GM12874 (cell line): ENCODE data around the gene NAP1L4.

ENCODE experiments used
- TF ChIP-seq, protein P1 (sequence below): IDR thresholded peaks from 2 replicates; pipeline ENCODE4 v1.5.1; 2011; ENCODE audit warnings: low read depth, mild to moderate bottlenecking, control low read depth, low read length, moderate library complexity; ENCODE audit not compliant: insufficient read depth

Gene NAP1L4

DNA sequence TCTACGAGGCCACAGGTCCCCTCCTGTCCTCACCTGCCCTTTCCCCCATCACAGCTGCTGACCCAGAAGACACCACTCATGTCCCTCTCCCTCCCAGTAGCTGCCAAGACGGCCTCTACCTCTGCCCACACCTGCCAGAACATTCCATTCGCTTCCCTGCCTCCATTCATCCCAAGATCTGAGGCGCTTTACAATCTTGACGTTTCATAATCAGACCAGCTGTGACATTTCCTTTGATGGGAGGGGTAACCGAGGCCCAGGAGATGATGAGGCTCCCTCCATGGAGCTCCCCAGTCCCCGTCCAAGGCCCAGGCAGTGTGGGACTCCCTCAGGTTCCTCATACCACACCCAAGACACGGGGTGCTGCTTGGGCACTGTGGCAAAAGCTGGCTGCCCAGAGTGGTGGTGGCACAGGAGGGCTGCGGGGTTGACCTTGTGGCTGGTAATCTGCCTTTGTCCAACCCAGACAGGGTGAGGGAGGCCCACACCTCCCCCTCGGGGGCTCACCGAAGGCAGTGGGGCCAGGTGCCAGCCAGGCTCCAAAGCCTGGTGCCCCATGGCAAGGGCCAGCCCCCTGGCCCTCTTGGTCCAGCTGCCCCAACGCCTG, 80.2 kb downstream of the NAP1L4 start:
- TF ChIP-seq, protein P1, sequence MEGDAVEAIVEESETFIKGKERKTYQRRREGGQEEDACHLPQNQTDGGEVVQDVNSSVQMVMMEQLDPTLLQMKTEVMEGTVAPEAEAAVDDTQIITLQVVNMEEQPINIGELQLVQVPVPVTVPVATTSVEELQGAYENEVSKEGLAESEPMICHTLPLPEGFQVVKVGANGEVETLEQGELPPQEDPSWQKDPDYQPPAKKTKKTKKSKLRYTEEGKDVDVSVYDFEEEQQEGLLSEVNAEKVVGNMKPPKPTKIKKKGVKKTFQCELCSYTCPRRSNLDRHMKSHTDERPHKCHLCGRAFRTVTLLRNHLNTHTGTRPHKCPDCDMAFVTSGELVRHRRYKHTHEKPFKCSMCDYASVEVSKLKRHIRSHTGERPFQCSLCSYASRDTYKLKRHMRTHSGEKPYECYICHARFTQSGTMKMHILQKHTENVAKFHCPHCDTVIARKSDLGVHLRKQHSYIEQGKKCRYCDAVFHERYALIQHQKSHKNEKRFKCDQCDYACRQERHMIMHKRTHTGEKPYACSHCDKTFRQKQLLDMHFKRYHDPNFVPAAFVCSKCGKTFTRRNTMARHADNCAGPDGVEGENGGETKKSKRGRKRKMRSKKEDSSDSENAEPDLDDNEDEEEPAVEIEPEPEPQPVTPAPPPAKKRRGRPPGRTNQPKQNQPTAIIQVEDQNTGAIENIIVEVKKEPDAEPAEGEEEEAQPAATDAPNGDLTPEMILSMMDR, result no peak

DNA sequence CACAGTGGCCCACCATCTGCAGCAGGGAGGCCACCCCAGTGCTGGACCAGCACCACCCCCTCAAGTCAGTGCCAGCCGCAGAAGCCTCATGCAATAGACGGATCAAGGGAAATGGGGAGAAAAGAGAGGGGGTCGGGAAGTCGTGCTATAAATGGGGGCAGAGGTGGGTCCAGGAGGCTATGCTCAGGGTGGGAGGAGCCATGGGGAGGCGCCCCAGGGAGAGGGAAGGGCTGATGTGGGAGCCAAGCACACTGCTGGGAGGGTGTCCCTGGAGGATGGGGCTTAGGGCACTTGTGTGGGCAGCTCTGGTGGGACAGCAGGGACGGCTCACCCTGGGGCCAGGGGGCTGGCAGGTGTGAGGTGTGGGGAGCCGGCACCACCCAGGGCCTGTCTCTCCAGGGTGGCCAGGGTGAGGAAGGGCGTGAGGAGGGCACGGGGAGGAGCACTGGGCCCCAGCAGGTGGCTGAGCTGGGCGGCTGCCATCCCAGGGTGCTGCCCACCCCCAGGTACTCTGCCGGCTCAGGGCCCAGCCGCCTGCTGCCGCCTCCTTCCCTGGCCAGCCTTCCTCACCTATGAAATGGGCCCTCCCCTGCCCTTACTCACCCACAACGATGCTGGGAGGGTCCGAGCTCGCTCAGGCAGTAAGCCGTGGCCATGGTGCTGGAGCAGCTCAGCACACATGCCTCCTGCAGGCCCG, 80.9 kb downstream of the NAP1L4 start:
- TF ChIP-seq, protein P1, result no peak

DNA sequence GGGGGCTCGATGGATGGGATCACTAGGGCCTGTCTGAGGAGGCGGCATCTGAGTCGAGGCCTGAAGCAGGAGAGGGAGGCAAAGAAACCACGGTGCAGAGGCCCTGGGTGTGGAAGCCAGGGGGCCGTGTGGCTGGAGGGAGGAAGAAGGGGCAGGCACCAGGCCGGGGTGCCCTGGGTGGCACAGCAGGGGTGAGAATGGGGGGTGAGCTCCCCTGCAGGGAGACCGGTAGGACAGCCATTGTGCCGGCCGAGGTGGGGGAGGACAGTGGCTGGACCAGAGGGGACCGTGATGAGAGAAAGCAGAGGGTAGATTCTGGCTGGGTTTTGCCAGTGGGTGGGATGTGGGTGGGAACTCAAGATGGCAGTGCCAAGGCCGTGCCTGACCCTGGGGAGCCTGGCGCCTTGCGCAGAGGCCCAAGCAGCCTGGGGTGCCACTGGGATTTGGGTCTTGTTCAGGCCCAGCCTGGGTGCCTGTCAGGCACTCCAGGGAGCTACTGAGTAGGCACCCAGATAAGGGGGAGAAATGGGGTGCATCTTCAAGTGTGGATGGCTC, 81.7 kb downstream of the NAP1L4 start:
- TF ChIP-seq, protein P1, result no peak

DNA sequence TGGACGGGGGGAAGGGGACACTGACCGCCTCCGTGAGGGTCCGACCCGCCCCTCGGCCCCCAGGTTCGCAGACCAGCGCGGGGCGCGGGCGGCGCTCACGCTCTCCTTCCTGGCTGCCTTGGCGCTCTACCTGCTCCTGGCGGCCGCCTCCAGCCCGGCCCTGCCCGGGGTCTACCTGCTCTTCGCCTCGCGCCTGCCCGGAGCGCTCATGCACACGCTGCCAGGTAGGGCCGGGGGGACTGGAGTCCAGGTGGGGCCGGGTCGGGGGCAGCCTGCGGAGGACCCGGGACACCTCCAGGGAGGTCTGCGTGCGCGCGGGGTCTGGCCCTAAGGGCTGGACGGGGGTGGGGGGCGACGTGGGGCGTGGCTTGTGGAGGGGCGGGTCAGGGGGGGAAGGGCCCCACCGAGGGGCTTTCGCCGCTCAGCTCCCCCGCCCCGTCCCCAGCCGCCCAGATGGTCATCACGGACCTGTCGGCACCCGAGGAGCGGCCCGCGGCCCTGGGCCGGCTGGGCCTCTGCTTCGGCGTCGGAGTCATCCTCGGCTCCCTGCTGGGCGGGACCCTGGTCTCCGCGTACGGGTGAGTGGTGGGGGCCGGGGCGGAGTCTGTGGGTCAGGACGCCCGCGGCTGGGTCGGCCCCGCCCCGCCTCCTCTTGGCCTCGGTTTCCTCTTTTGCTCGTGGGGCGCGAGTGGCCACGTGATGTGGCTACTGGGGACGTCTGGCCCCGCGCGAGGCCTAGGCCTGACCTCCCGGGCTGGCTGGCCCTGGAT, 82.8 kb downstream of the NAP1L4 start:
- TF ChIP-seq, protein P1, result no peak

DNA sequence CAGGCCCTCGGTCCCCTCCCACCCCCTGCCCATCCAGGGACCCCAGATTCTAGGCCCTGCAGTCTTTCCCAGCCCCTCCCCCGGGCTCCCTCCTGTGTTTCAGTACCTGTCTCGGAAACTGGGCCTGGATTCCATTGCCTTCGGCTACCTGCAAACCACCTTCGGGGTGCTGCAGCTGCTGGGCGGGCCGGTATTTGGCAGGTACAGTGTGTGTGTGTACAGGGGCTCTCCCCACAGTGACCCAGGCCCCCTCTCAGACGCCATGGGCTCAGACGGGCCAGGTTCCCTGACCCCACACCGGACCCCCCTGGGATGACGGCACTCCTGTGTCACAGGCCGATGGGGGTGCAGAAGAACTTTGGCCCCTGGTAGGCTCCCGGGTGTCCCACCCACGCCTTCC, 84.0 kb downstream of the NAP1L4 start:
- TF ChIP-seq, protein P1, result no peak

DNA sequence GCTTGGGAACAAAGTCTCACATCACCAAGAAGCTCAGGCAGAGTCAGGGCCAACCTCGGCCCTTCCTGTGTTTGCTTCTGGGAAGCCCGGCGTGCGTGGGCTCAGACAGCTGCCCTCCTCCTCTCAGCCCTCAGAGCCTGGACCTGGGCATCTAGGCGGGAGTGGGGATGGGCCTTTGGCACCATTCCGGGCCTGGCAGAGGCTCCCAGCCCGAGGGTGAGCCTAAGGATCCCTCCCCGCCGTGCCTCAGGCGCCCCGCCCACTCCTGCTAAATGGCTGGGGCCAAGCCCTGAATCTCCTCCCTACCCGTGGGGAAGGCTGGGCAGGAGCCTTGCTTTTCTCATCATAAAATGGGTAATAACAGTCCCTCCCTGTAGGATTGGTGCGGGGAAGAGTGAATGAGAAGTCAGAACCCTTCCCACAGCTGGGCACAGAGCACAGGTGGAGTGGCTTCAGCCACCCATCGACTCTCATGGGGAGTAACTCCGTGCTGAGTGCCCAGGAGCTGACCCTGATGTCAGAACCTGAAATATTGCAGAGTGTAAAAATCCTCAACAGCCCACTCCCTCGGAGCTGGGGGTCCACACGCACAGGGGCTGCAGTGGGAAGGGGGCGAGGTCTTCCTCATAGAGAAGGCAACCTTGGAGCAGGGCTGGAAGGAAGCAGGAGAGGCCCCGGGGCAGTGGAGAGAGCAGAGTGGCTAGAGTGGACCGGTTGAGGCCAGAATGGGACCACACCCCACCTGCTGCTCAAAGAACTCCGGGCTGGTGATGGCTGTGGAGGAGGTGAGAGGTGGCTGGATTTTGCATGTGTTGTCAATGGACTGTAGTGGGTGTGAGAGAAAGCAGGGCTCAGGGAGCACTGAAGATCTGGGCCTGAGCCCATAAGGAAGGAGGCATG, 87.7 kb downstream of the NAP1L4 start:
- TF ChIP-seq, protein P1, result no peak
